ENCODE results near the gene EML5.

EML5 gene

DNA sequence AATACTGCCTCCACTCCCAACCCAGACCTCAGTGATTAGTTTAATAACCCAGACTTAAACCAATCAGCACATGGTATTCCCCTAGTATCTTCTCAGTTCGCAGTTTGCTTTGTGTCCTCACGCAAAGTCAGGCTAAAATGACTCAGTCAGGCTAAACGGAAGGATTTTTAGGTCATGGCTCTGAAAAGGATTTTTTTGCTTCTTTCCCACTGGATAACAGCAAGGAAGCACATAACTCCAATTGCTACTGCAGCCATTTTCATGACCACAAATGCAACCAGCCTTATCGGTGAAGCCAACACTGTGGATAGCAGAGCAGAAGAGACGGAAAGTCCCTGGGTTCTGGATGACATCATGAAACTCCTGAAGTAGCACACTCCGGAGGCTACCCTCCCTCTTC is 162.2 kb downstream of the EML5 start:
- Histone ChIP-seq H3K27ac (ENCODE audit: low read depth, low read length) (no peak overlapping the region), H3K4me3 (ENCODE audit: low read depth in 1 of 2, low read length in 2 of 2) (no peak overlapping the region), H3K9ac (ENCODE audit: low read depth in 1 of 2, low read length in 2 of 2) (no peak overlapping the region), H3K27me3 (ENCODE audit: control insufficient read depth in 1 of 2, insufficient read depth in 2 of 2, low read length in 2 of 2) (no peaks in the 10 kb centered on the region), H3K9me3 (ENCODE audit: control insufficient read depth in 1 of 2, low read length in 2 of 2) (no peaks in the 10 kb centered on the region), H3K4me1 (ENCODE audit: control insufficient read depth in 1 of 2, insufficient read depth in 2 of 2, low read length in 2 of 2) (no peaks in the 10 kb centered on the region), H3K36me3 (ENCODE audit: control insufficient read depth in 1 of 2, insufficient read depth in 2 of 2, low read length in 2 of 2) (no peaks in the 10 kb centered on the region)

DNA sequence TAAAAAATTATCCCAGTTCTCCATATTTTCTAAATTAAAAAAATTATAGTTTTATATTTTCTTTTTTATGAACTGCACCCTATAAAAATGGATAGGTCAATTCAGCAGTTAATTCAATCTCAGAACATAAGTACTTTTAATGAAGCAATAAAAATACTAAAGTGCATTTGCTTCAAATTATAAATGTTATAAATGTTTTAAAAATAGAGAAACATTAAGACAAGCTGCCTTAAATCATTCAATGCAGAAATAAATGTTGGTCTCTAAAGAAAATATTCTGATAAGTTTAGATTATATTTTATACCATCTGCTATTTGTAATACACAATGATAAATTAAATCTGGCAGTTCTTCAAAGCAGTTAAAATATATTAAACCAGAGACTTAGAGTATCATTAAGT is 164.3 kb downstream of the EML5 start:
- Histone ChIP-seq H3K4me3 (ENCODE audit: low read depth in 1 of 2, low read length in 2 of 2) (no peak overlapping the region), H3K4me1 (ENCODE audit: control insufficient read depth in 1 of 2, insufficient read depth in 2 of 2, low read length in 2 of 2) (no peaks in the 10 kb centered on the region), H3K36me3 (ENCODE audit: control insufficient read depth in 1 of 2, insufficient read depth in 2 of 2, low read length in 2 of 2) (no peaks in the 10 kb centered on the region), H3K9me3 (ENCODE audit: control insufficient read depth in 1 of 2, low read length in 2 of 2) (no peaks in the 10 kb centered on the region), H3K27ac (ENCODE audit: low read depth, low read length) (no peak overlapping the region), H3K27me3 (ENCODE audit: control insufficient read depth in 1 of 2, insufficient read depth in 2 of 2, low read length in 2 of 2) (no peaks in the 10 kb centered on the region), H3K9ac (ENCODE audit: low read depth in 1 of 2, low read length in 2 of 2) (no peak overlapping the region)

DNA sequence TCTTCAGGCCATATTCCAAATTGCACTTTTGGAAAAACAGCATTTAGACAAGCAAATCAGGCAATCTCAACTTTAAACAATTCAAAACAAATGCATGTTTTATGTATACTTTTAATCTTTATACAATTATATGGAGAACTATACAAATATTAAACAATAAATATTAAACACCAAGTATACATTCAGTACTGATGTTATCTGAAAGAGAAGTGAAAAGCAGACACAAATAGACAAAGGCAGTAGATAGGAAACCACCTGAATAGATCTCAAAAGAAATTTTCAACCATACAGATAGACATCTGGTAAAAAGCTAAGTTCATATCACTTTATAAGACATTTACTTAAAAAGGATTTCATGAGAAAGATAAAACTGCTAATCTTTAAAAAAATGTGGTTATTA is 164.7 kb downstream of the EML5 start:
- H3K9me3 ChIP-seq (ENCODE audit: control insufficient read depth in 1 of 2, low read length in 2 of 2) = no peaks in the 10 kb centered on the region

DNA sequence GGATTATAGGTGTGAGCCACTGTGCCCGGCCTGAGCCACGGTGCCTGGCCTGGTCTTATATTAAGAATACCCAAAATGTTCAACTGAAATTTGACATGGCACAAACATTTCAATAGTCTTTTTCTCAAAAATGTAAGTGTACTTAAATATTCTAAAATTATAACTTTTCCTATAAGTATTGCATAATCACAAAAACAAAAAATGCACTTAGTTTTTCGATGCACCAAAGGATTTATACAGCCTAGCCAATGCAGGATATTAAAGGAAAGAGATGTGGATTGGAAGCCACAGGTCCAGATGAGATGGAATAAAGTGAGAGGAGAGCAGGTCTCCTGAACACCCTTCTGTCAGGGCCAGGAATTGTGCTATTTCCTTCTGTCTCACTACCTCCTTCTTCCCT is 167.1 kb downstream of the EML5 start:
- Histone ChIP-seq H3K4me1 (ENCODE audit: control insufficient read depth in 1 of 2, insufficient read depth in 2 of 2, low read length in 2 of 2) (no peaks in the 10 kb centered on the region), H3K27me3 (ENCODE audit: control insufficient read depth in 1 of 2, insufficient read depth in 2 of 2, low read length in 2 of 2) (no peaks in the 10 kb centered on the region), H3K27ac (ENCODE audit: low read depth, low read length) (no peak overlapping the region), H3K9ac (ENCODE audit: low read depth in 1 of 2, low read length in 2 of 2) (no peak overlapping the region), H3K9me3 (ENCODE audit: control insufficient read depth in 1 of 2, low read length in 2 of 2) (no peaks in the 10 kb centered on the region), H3K4me3 (ENCODE audit: low read depth in 1 of 2, low read length in 2 of 2) (no peak overlapping the region), H3K36me3 (ENCODE audit: control insufficient read depth in 1 of 2, insufficient read depth in 2 of 2, low read length in 2 of 2) (no peaks in the 10 kb centered on the region)

More for the DNA sequence above, 164.7 kb downstream of the EML5 start:
- H3K27me3 ChIP-seq (ENCODE audit: control insufficient read depth in 1 of 2, insufficient read depth in 2 of 2, low read length in 2 of 2) = no peaks in the 10 kb centered on the region
- no peak overlapping the region for H3K4me3 ChIP-seq (ENCODE audit: low read depth in 1 of 2, low read length in 2 of 2)
- no peaks in the 10 kb centered on the region for H3K4me1 ChIP-seq (ENCODE audit: control insufficient read depth in 1 of 2, insufficient read depth in 2 of 2, low read length in 2 of 2)
- no peak overlapping the region for H3K27ac ChIP-seq (ENCODE audit: low read depth, low read length)
- no peak overlapping the region for H3K9ac ChIP-seq (ENCODE audit: low read depth in 1 of 2, low read length in 2 of 2)
- H3K36me3 ChIP-seq (ENCODE audit: control insufficient read depth in 1 of 2, insufficient read depth in 2 of 2, low read length in 2 of 2) = no peaks in the 10 kb centered on the region

DNA sequence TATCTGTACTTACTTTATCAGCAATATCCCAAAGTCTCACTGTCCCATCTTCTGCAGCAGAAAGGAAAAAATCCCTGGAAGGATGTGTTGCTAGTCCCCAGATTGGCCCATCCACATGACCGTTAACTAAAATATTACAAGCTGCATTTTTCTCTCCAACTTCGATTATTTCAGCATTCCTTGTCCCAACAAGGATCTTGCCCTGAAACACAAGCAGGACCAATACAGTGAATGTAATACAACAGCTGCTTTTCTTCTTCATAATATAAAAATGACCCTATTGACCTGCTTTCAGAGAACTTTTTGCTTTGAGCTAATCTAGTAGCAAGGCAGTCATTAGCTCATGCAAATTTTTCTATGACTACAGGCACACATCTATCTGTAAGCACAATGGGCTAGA is 171.7 kb downstream of the EML5 start:
- Histone ChIP-seq H3K36me3 (ENCODE audit: control insufficient read depth in 1 of 2, insufficient read depth in 2 of 2, low read length in 2 of 2) (peaks cover 0 to 5% of the 10 kb centered on the region in 2 donors), H3K4me1 (ENCODE audit: control insufficient read depth in 1 of 2, insufficient read depth in 2 of 2, low read length in 2 of 2) (no peaks in the 10 kb centered on the region), H3K9ac (ENCODE audit: low read depth in 1 of 2, low read length in 2 of 2) (no peak overlapping the region), H3K9me3 (ENCODE audit: control insufficient read depth in 1 of 2, low read length in 2 of 2) (no peaks in the 10 kb centered on the region), H3K27ac (ENCODE audit: low read depth, low read length) (no peak overlapping the region), H3K4me3 (ENCODE audit: low read depth in 1 of 2, low read length in 2 of 2) (no peak overlapping the region), H3K27me3 (ENCODE audit: control insufficient read depth in 1 of 2, insufficient read depth in 2 of 2, low read length in 2 of 2) (no peaks in the 10 kb centered on the region)

DNA sequence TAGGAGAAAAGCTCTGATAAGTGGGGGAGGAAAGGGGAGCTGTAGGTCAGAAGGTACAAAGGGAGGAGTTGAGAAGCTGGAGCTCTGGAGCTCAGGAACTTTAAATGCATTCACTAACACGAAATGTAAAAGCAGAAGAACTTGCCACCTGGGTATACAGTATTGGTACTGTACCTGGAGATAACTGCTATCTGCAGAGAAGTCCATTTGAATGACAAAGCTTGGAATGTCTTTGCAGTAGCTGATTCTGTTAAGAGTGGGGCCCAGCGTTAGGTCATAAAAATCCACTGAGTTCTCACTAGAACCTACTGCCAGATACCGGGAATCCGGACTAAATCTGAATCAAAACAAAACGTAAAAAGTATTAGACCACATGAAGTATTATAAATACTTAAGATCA is 174.3 kb downstream of the EML5 start:
- H3K27me3 ChIP-seq (ENCODE audit: control insufficient read depth in 1 of 2, insufficient read depth in 2 of 2, low read length in 2 of 2) = no peaks in the 10 kb centered on the region
- peaks cover 4 to 5% of the 10 kb centered on the region in 2 donors for H3K36me3 ChIP-seq (ENCODE audit: control insufficient read depth in 1 of 2, insufficient read depth in 2 of 2, low read length in 2 of 2)
- no peak overlapping the region for H3K27ac ChIP-seq (ENCODE audit: low read depth, low read length)
- peaks cover 0 to 6% of the 10 kb centered on the region in 2 donors for H3K4me1 ChIP-seq (ENCODE audit: control insufficient read depth in 1 of 2, insufficient read depth in 2 of 2, low read length in 2 of 2)
- H3K9ac ChIP-seq (ENCODE audit: low read depth in 1 of 2, low read length in 2 of 2) = no peak overlapping the region
- no peaks in the 10 kb centered on the region for H3K9me3 ChIP-seq (ENCODE audit: control insufficient read depth in 1 of 2, low read length in 2 of 2)
- no peak overlapping the region for H3K4me3 ChIP-seq (ENCODE audit: low read depth in 1 of 2, low read length in 2 of 2)

DNA sequence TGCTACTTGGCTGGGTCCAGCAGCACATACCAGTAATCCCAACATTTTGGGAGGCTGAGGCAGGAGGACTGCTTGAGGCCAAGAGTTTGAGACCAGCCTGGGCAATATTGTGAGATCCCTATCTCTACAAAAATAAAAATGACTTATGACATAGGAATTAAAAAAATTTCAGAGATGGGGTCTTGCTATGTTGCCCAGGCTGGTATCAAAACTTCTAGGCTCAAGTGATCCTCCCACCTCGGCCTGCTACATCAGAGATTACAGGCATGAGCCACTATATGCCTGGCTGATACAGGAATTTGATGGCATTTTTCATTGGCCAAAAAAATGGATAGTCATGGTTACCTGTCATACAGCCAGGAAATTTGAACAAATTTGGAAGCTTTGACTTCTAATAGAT is 175.3 kb downstream of the EML5 start:
- Histone ChIP-seq H3K4me1 (ENCODE audit: control insufficient read depth in 1 of 2, insufficient read depth in 2 of 2, low read length in 2 of 2) (peaks cover 0 to 9% of the 10 kb centered on the region in 2 donors), H3K27ac (ENCODE audit: low read depth, low read length) (no peak overlapping the region), H3K4me3 (ENCODE audit: low read depth in 1 of 2, low read length in 2 of 2) (no peak overlapping the region), H3K9me3 (ENCODE audit: control insufficient read depth in 1 of 2, low read length in 2 of 2) (no peaks in the 10 kb centered on the region), H3K9ac (ENCODE audit: low read depth in 1 of 2, low read length in 2 of 2) (no peak overlapping the region), H3K27me3 (ENCODE audit: control insufficient read depth in 1 of 2, insufficient read depth in 2 of 2, low read length in 2 of 2) (no peaks in the 10 kb centered on the region), H3K36me3 (ENCODE audit: control insufficient read depth in 1 of 2, insufficient read depth in 2 of 2, low read length in 2 of 2) (peaks cover 5 to 11% of the 10 kb centered on the region in 2 donors)

DNA sequence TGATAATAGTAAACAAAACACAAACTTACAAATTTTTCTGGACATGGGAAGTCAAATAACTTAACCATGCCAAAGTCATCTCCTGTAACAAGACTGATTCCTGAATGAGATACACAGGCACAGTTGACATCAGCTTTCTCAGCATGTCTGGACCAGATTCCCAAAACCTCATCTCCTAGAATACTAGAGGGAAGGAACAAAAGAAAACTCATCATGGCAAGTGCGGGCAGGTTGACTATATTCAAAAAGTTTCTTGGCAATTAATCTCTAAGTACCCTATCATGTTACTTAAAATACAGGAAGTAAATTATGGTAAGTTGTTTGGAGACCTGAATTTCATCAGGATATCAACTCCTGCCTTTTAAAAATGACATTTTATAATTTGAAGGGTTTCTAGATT is 176.1 kb downstream of the EML5 start:
- Histone ChIP-seq H3K27ac (ENCODE audit: low read depth, low read length) (no peak overlapping the region), H3K4me3 (ENCODE audit: low read depth in 1 of 2, low read length in 2 of 2) (no peak overlapping the region), H3K36me3 (ENCODE audit: control insufficient read depth in 1 of 2, insufficient read depth in 2 of 2, low read length in 2 of 2) (peaks cover 11 to 16% of the 10 kb centered on the region in 2 donors), H3K4me1 (ENCODE audit: control insufficient read depth in 1 of 2, insufficient read depth in 2 of 2, low read length in 2 of 2) (peaks cover 0 to 9% of the 10 kb centered on the region in 2 donors), H3K9me3 (ENCODE audit: control insufficient read depth in 1 of 2, low read length in 2 of 2) (no peaks in the 10 kb centered on the region), H3K27me3 (ENCODE audit: control insufficient read depth in 1 of 2, insufficient read depth in 2 of 2, low read length in 2 of 2) (no peaks in the 10 kb centered on the region), H3K9ac (ENCODE audit: low read depth in 1 of 2, low read length in 2 of 2) (no peak overlapping the region)

DNA sequence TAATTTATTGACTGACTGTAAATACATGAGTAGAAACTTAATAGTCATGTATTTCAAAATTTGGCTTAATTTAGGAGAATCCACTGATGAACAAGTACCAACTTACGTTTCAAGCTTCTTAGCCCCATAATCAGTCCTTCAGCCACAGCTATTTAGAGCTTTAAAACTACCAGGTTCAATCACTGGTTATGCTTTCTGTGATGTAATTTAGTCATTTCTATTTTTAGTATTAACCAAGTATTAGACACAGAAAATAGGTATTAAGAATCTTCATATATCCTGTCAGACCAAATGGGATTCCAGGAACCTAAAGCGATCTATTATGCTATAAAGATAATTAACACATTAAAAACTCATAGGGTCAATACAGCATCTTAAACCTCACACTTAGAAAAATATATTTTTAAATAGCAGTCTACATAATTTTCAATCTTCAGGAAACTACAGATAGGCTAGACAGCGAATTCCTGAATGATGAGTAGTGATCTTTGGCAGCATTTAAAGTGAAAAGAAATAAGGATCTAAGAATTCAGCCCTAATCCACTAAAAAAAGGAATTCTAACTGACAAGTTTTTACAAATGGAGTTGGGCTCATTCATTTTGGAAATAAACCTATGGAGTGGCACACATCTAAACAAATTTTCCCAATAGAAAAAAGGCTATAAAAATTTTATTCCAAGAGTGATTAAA is 178.4 kb downstream of the EML5 start:
- Histone ChIP-seq H3K27ac (ENCODE audit: low read depth, low read length) (no peak overlapping the region), H3K36me3 (ENCODE audit: control insufficient read depth in 1 of 2, insufficient read depth in 2 of 2, low read length in 2 of 2) (peaks cover 20 to 39% of the 10 kb centered on the region in 2 donors), H3K9ac (ENCODE audit: low read depth in 1 of 2, low read length in 2 of 2) (no peak overlapping the region)

DNA sequence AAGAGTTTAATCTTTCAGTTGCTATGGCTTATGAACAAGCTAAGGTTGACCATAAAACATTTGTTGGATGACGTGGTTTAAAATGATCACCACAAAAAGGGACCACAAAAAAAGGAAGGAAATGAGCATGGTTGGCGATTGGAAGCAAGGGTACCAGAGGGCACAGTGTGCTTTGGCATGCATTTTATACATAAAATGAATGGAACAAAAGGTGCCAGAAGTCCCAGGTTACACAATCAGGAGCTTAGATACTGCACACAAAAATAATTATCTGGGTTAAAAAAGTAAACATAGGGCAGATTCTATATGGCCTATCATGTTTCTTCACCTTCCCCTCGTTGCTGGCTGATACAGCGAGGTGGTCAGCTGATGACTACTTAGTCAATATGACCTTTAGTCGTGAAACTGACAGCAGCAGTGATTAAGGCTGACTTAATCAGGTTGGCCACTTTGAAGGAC is 179.2 kb downstream of the EML5 start:
- Histone ChIP-seq H3K27ac (ENCODE audit: low read depth, low read length) (no peak overlapping the region), H3K27me3 (ENCODE audit: control insufficient read depth in 1 of 2, insufficient read depth in 2 of 2, low read length in 2 of 2) (no peaks in the 10 kb centered on the region), H3K9me3 (ENCODE audit: control insufficient read depth in 1 of 2, low read length in 2 of 2) (no peaks in the 10 kb centered on the region), H3K4me1 (ENCODE audit: control insufficient read depth in 1 of 2, insufficient read depth in 2 of 2, low read length in 2 of 2) (peaks cover 0 to 9% of the 10 kb centered on the region in 2 donors), H3K4me3 (ENCODE audit: low read depth in 1 of 2, low read length in 2 of 2) (no peak overlapping the region), H3K9ac (ENCODE audit: low read depth in 1 of 2, low read length in 2 of 2) (no peak overlapping the region), H3K36me3 (ENCODE audit: control insufficient read depth in 1 of 2, insufficient read depth in 2 of 2, low read length in 2 of 2) (peaks cover 23 to 46% of the 10 kb centered on the region in 2 donors)

More for the DNA sequence above, 178.4 kb downstream of the EML5 start:
- Histone ChIP-seq H3K27me3 (ENCODE audit: control insufficient read depth in 1 of 2, insufficient read depth in 2 of 2, low read length in 2 of 2) (no peaks in the 10 kb centered on the region), H3K4me1 (ENCODE audit: control insufficient read depth in 1 of 2, insufficient read depth in 2 of 2, low read length in 2 of 2) (peaks cover 0 to 9% of the 10 kb centered on the region in 2 donors), H3K9me3 (ENCODE audit: control insufficient read depth in 1 of 2, low read length in 2 of 2) (no peaks in the 10 kb centered on the region), H3K4me3 (ENCODE audit: low read depth in 1 of 2, low read length in 2 of 2) (no peak overlapping the region)
